ENCODE results near the gene CCDC80.
"Not testable (repeated sequence)": the region's sequence is repeated elsewhere in the genome, so short reads cannot be mapped to it uniquely, and the experiment has no call there.

The CCDC80 gene

DNA sequence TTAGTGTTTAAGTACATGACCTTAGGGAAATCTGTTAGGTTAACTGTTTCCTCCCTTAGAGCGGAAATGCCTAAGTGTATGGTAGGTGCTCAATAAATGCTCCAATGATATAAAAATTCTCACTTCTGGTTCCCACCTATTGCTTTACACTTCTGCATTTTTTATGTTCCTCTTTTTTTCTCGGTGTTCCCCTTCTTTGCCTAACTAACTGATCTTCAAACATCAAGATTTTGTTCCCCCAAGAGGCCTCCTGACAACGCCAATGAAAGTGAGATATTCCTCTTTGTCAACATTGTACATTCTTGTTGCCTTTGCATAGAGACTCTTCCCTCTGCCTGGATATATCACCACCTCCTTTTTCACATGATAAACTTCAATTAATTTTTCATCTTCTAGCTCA, 61.7 kb downstream of the CCDC80 start:
- Histone ChIP-seq H3K9ac (no peak overlapping the region), H3K36me3 (peaks cover 33% of the 10 kb centered on the region), H3K4me2 (no peak overlapping the region), H3K4me3 (no peak overlapping the region), H3K4me1 (no peaks in the 10 kb centered on the region; the same call in 1 of the 2 replicates), H3K9me3 (no peaks in the 10 kb centered on the region), H4K20me1 (no peaks in the 10 kb centered on the region), H3K27me3 (no peaks in the 10 kb centered on the region), H3K27ac (no peak overlapping the region)
- TF ChIP-seq Cebpa-rat (IDR thresholded peaks at IDR 0.05) = no peak

- no peak overlapping the region for H3K9ac ChIP-seq
- H3K4me1 ChIP-seq = no peaks in the 10 kb centered on the region
- H4K20me1 ChIP-seq = no peaks in the 10 kb centered on the region
- H3K9me3 ChIP-seq = no peaks in the 10 kb centered on the region
- H3K4me3 ChIP-seq = no peak overlapping the region
- H3K36me3 ChIP-seq = peaks cover 49% of the 10 kb centered on the region
- no peak overlapping the region for H3K4me2 ChIP-seq
- no peak for TF ChIP-seq Cebpa-rat (IDR thresholded peaks at IDR 0.05)
- H3K27ac ChIP-seq = no peak overlapping the region
- H3K27me3 ChIP-seq = no peaks in the 10 kb centered on the region
These were observed 68.2 kb downstream of the CCDC80 start for GRCh38 chr3:112572701-112573100.

DNA sequence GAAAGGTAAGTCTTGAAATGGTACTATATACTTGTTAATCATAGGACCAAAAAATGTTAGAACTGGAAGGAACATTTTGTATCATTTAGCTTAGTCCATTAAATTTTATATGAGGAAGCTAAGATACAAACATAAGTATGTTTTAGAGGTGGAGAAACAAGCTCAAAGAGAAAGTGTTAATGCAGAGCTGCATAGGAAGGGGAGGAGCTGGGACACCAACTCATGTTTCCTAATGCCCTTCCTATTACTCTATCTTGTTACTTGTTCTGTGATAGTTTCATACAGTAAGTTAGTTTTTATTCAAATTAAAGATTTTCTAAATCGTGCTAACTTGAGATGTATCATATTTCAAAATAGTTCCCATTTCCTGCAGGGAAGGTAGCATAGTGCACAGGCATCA, 71.7 kb downstream of the CCDC80 start:
- Histone ChIP-seq H4K20me1 (no peaks in the 10 kb centered on the region), H3K9ac (no peak overlapping the region), H3K27ac (no peak overlapping the region), H3K4me3 (no peak overlapping the region), H3K36me3 (peaks cover 64% of the 10 kb centered on the region), H3K9me3 (no peaks in the 10 kb centered on the region), H3K4me1 (no peaks in the 10 kb centered on the region), H3K27me3 (no peaks in the 10 kb centered on the region), H3K4me2 (no peak overlapping the region)
- TF ChIP-seq Cebpa-rat (IDR thresholded peaks at IDR 0.05) = no peak

GRCh38 chr3:112568642-112569041, 72.3 kb downstream of the CCDC80 start:
- Histone ChIP-seq H3K4me3 (no peak overlapping the region), H3K9me3 (no peaks in the 10 kb centered on the region), H3K36me3 (peaks cover 61% of the 10 kb centered on the region), H3K4me1 (peaks cover 4% of the 10 kb centered on the region; the same call in 1 of the 2 replicates), H3K4me2 (no peak overlapping the region), H4K20me1 (no peaks in the 10 kb centered on the region), H3K27ac (no peak overlapping the region), H3K27me3 (no peaks in the 10 kb centered on the region), H3K9ac (no peak overlapping the region)
- TF ChIP-seq Cebpa-rat (IDR thresholded peaks at IDR 0.05) = no peak

- Histone ChIP-seq H3K4me2 (no peak overlapping the region), H3K36me3 (peaks cover 37% of the 10 kb centered on the region), H4K20me1 (0 out of 2 replicates have a peak, but pooled peaks cover 6% of the 10 kb centered on the region), H3K9me3 (no peaks in the 10 kb centered on the region), H3K27me3 (no peaks in the 10 kb centered on the region), H3K9ac (no peak overlapping the region), H3K4me3 (no peak overlapping the region), H3K27ac (no peak overlapping the region), H3K4me1 (peaks cover 20% of the 10 kb centered on the region)
- no peak for TF ChIP-seq Cebpa-rat (IDR thresholded peaks at IDR 0.05)
These were observed 76.0 kb downstream of the CCDC80 start for GRCh38 chr3:112564940-112565305.

DNA sequence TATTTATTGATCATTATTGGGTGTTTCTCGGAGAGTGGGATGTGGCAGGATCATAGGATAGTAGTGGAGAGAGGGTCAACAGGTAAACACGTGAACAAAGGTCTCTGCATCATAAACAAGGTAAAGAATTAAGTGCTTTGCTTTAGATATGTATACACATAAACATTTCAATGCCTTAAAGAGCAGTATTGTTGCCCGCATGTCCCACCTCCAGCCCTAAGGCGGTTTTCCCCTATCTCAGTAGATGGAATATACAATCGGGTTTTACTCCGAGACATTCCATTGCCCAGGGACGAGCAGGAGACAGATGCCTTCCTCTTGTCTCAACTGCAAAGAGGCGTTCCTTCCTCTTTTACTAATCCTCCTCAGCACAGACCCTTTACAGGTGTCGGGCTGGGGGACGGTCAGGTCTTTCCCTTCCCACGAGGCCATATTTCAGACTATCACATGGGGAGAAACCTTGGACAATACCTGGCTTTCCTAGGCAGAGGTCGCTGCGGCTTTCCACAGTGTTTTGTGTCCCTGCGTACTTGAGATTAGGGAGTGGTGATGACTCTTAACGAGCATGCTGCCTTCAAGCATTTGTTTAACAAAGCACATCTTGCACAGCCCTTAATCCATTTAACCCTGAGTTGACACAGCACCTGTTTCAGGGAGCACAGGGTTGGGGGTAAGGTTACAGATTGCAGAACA, 76.5 kb downstream of the CCDC80 start:
- Histone ChIP-seq H3K36me3 (peaks cover 32% of the 10 kb centered on the region), H4K20me1 (peaks cover 12% of the 10 kb centered on the region; the same call in 1 of the 2 replicates), H3K4me1 (peaks cover 25% of the 10 kb centered on the region)
- H3K4me2 ChIP-seq, H3K27ac ChIP-seq, H3K27me3 ChIP-seq, H3K4me3 ChIP-seq, H3K9me3 ChIP-seq, H3K9ac ChIP-seq: not testable (repeated sequence)

GRCh38 chr3:112561734-112562529, 79.0 kb downstream of the CCDC80 start, which contains the start of the genes ATG3 and SLC35A5:
ATG3 (minus strand) TSS chr3:112561962; CDS start chr3:112561528, 434 bp downstream.
SLC35A5 (plus strand) TSS chr3:112562045; CDS start chr3:112563404, 1,359 bp downstream.
- Histone ChIP-seq H3K4me2 (peak within 1 kb of the TSS; percentile 85), H3K9ac (peak within 1 kb of the TSS; percentile 92), H3K4me1 (peaks cover 28% of the 10 kb centered on the region), H3K36me3 (peaks cover 27% of the 10 kb centered on the region), H3K27ac (peak within 1 kb of the TSS; percentile 84), H3K4me3 (peak within 1 kb of the TSS; percentile 95), H4K20me1 (peaks cover 21% of the 10 kb centered on the region; the same call in 1 of the 2 replicates), H3K9me3 (no peaks in the 10 kb centered on the region), H3K27me3 (no peaks in the 10 kb centered on the region)
- TF ChIP-seq Cebpa-rat (IDR thresholded peaks at IDR 0.05) = peak; percentile 66; the same call in 1 of the 2 replicates

GRCh38 chr3:112561484-112561733, 79.5 kb downstream of the CCDC80 start:
- H3K27me3 ChIP-seq = no peaks in the 10 kb centered on the region
- H3K27ac ChIP-seq = peak overlapping the region; percentile 84
- H3K36me3 ChIP-seq = peaks cover 24% of the 10 kb centered on the region
- peak overlapping the region; percentile 92 for H3K9ac ChIP-seq
- H3K9me3 ChIP-seq = no peaks in the 10 kb centered on the region
- peaks cover 28% of the 10 kb centered on the region for H3K4me1 ChIP-seq
- H3K4me2 ChIP-seq = peak overlapping the region; percentile 80
- H3K4me3 ChIP-seq = peak overlapping the region; percentile 95
- peaks cover 21% of the 10 kb centered on the region; the same call in 1 of the 2 replicates for H4K20me1 ChIP-seq
- no peak for TF ChIP-seq Cebpa-rat (IDR thresholded peaks at IDR 0.05)

- Histone ChIP-seq H3K27me3 (no peaks in the 10 kb centered on the region), H3K4me1 (peaks cover 28% of the 10 kb centered on the region), H3K9me3 (no peaks in the 10 kb centered on the region), H4K20me1 (peaks cover 21% of the 10 kb centered on the region; the same call in 1 of the 2 replicates), H3K36me3 (peaks cover 20% of the 10 kb centered on the region), H3K4me3 (peak overlapping the region; percentile 95), H3K27ac (peak overlapping the region; percentile 84), H3K9ac (peak overlapping the region; percentile 92), H3K4me2 (peak overlapping the region; percentile 80)
- TF ChIP-seq Cebpa-rat (IDR thresholded peaks at IDR 0.05) = no peak
These were observed 80.0 kb downstream of the CCDC80 start for GRCh38 chr3:112560721-112561483.
